GM23338 (cell line): Measurements from ENCODE around the gene MYCBPAP. TPM values are rescaled to one million over a fixed set of nuclear protein-coding genes. Genes with fewer than 3 reads are reported as not detected.

ENCODE experiments used
- ATAC-seq: fragments of 200-7000 bp; cut with Tn5 transposase; 3 replicates; pipeline ENCODE4 v1.9.1; 2020
- DNase-seq: peaks from one replicate; pipeline ENCODE4 v3.0.0-alpha.2; 2015; ENCODE audit warnings: low spot score
- H2AFZ ChIP-seq: fragments of 200-600 bp; sonication (generic); 2 replicates; pipeline ENCODE4 v1.8.0; 2016; ENCODE audit warnings: antibody characterized with exemption, mild to moderate bottlenecking, moderate library complexity
- H3F3A ChIP-seq: fragments of 200-600 bp; sonication (generic); replicated peaks from 2 replicates; pipeline ENCODE4 v1.8.0; 2017; ENCODE audit warnings: antibody characterized with exemption, mixed run types, low read depth
- H3K27ac ChIP-seq: fragments of 200-600 bp; sonication (generic); 2 replicates; pipeline ENCODE4 v1.6.1; 2016; ENCODE audit warnings: low read depth
- H3K27me3 ChIP-seq: fragments of 200-600 bp; sonication (generic); 2 replicates; pipeline ENCODE4 v1.8.0; 2016; ENCODE audit warnings: mild to moderate bottlenecking, mixed run types, moderate library complexity; ENCODE audit not compliant: insufficient read depth
- H3K36me3 ChIP-seq: fragments of 200-600 bp; sonication (generic); 2 replicates; pipeline ENCODE4 v1.8.0; 2016; ENCODE audit warnings: mild to moderate bottlenecking; ENCODE audit not compliant: insufficient read depth
- H3K4me1 ChIP-seq: fragments of 200-600 bp; sonication (generic); 2 replicates; pipeline ENCODE4 v1.8.0; 2016; ENCODE audit warnings: mild to moderate bottlenecking, moderate library complexity; ENCODE audit not compliant: insufficient read depth
- H3K4me2 ChIP-seq: fragments of 200-600 bp; sonication (generic); 2 replicates; pipeline ENCODE4 v1.7.1; 2017; ENCODE audit warnings: mixed run types
- H3K4me3 ChIP-seq: fragments of 200-600 bp; sonication (generic); 2 replicates; pipeline ENCODE4 v1.6.1; 2016; ENCODE audit warnings: mixed run types
- H3K79me2 ChIP-seq: fragments of 200-600 bp; sonication (generic); replicated peaks from 2 replicates; pipeline ENCODE4 v1.8.0; 2017; ENCODE audit warnings: mild to moderate bottlenecking; ENCODE audit not compliant: insufficient read depth
- H3K9me2 ChIP-seq: fragments of 200-600 bp; sonication (generic); 2 replicates; pipeline ENCODE4 v1.8.0; 2017; ENCODE audit not compliant: insufficient read depth
- H4K20me1 ChIP-seq: fragments of 200-600 bp; sonication (generic); replicated peaks from 2 replicates; pipeline ENCODE4 v1.8.0; 2017; ENCODE audit warnings: mild to moderate bottlenecking; ENCODE audit not compliant: insufficient read depth
- H3K27ac Mint-ChIP-seq: 2 replicates; pipeline ENCODE4 v1.8.0; 2020; ENCODE audit warnings: inconsistent platforms, mild to moderate bottlenecking, moderate library complexity, mixed read lengths
- H3K27me3 Mint-ChIP-seq: 3 replicates; pipeline ENCODE4 v1.8.0; 2022; ENCODE audit warnings: low read depth, mild to moderate bottlenecking, moderate library complexity, mixed read lengths, inconsistent platforms; ENCODE audit not compliant: insufficient read depth, poor library complexity
- H3K36me3 Mint-ChIP-seq: 3 replicates; pipeline ENCODE4 v1.8.0; 2021; ENCODE audit warnings: low read depth, mild to moderate bottlenecking, inconsistent platforms, moderate library complexity, mixed read lengths
- H3K4me1 Mint-ChIP-seq: 3 replicates; pipeline ENCODE4 v1.8.0; 2020; ENCODE audit warnings: mild to moderate bottlenecking, inconsistent platforms, mixed read lengths
- H3K4me3 Mint-ChIP-seq: 3 replicates; pipeline ENCODE4 v1.8.0; 2021; ENCODE audit warnings: moderate library complexity, mild to moderate bottlenecking, inconsistent platforms, mixed read lengths
- H3K9me3 Mint-ChIP-seq: 3 replicates; pipeline ENCODE4 v1.8.0; 2020; ENCODE audit warnings: moderate library complexity, mild to moderate bottlenecking, inconsistent platforms, mixed read lengths
- EZH2 ChIP-seq: fragments of 200-600 bp; sonication (generic); IDR thresholded peaks from one replicate; pipeline ENCODE4 v1.8.0; 2017; ENCODE audit warnings: antibody characterized with exemption, mild to moderate bottlenecking, low read depth; ENCODE audit not compliant: unreplicated experiment
- POLR2AphosphoS5 ChIP-seq: IDR thresholded peaks from 2 replicates; pipeline ENCODE4 v1.6.1; 2016; ENCODE audit warnings: antibody characterized with exemption, low read depth
- ZNF331 ChIP-seq: fragments of 250-450 bp; sonication (Bioruptor Pico); IDR thresholded peaks from 2 replicates; pipeline ENCODE4 v1.5.0; 2020; ENCODE audit warnings: low read depth, mild to moderate bottlenecking, moderate library complexity
- polyA plus RNA-seq: library from polyadenylated mRNA; unstranded; fragments of >200 nt; fragmentation: Nextera tagmentation; extraction: Ambion mirVana; gene quantifications from 2 replicates; pipeline ENCODE4 v1.2.1, GENCODE V29; 2016
- total RNA-seq: library from RNA; depleted of rRNA; stranded (reverse); fragments of >200 nt; shearing (Covaris generic); gene quantifications from 2 replicates; pipeline ENCODE4 v1.2.3, GENCODE V29; 2014
- TF ChIP-seq, protein P1 (sequence below): fragments of 250-450 bp; sonication (Bioruptor Pico); IDR thresholded peaks from 2 replicates; pipeline ENCODE4 v1.5.0; 2020; ENCODE audit warnings: mild to moderate bottlenecking, moderate library complexity
- TF ChIP-seq, protein P2 (sequence below): IDR thresholded peaks from one replicate; pipeline ENCODE4 v1.6.1; 2018; ENCODE audit warnings: antibody characterized with exemption; ENCODE audit not compliant: unreplicated experiment

MYCBPAP gene
- total and polyA plus RNA-seq, 2 experiments from 2014 or later, result 0.63 to 1.7 TPM

DNA sequence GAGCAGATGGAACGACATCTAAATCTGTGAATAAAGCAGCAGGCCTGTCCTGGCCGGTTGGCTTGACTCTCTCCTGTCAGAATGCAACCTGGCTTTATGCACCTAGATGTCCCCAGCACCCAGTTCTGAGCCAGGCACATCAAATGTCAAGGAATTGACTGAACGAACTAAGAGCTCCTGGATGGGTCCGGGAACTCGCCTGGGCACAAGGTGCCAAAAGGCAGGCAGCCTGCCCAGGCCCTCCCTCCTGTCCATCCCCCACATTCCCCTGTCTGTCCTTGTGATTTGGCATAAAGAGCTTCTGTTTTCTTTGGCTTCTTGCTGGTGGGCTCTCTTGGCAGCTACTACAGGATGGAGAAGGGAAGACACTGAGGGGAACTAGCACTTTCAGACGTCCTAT lies 33.7 kb upstream of the MYCBPAP start (continued):
- TF ChIP-seq, protein P1, sequence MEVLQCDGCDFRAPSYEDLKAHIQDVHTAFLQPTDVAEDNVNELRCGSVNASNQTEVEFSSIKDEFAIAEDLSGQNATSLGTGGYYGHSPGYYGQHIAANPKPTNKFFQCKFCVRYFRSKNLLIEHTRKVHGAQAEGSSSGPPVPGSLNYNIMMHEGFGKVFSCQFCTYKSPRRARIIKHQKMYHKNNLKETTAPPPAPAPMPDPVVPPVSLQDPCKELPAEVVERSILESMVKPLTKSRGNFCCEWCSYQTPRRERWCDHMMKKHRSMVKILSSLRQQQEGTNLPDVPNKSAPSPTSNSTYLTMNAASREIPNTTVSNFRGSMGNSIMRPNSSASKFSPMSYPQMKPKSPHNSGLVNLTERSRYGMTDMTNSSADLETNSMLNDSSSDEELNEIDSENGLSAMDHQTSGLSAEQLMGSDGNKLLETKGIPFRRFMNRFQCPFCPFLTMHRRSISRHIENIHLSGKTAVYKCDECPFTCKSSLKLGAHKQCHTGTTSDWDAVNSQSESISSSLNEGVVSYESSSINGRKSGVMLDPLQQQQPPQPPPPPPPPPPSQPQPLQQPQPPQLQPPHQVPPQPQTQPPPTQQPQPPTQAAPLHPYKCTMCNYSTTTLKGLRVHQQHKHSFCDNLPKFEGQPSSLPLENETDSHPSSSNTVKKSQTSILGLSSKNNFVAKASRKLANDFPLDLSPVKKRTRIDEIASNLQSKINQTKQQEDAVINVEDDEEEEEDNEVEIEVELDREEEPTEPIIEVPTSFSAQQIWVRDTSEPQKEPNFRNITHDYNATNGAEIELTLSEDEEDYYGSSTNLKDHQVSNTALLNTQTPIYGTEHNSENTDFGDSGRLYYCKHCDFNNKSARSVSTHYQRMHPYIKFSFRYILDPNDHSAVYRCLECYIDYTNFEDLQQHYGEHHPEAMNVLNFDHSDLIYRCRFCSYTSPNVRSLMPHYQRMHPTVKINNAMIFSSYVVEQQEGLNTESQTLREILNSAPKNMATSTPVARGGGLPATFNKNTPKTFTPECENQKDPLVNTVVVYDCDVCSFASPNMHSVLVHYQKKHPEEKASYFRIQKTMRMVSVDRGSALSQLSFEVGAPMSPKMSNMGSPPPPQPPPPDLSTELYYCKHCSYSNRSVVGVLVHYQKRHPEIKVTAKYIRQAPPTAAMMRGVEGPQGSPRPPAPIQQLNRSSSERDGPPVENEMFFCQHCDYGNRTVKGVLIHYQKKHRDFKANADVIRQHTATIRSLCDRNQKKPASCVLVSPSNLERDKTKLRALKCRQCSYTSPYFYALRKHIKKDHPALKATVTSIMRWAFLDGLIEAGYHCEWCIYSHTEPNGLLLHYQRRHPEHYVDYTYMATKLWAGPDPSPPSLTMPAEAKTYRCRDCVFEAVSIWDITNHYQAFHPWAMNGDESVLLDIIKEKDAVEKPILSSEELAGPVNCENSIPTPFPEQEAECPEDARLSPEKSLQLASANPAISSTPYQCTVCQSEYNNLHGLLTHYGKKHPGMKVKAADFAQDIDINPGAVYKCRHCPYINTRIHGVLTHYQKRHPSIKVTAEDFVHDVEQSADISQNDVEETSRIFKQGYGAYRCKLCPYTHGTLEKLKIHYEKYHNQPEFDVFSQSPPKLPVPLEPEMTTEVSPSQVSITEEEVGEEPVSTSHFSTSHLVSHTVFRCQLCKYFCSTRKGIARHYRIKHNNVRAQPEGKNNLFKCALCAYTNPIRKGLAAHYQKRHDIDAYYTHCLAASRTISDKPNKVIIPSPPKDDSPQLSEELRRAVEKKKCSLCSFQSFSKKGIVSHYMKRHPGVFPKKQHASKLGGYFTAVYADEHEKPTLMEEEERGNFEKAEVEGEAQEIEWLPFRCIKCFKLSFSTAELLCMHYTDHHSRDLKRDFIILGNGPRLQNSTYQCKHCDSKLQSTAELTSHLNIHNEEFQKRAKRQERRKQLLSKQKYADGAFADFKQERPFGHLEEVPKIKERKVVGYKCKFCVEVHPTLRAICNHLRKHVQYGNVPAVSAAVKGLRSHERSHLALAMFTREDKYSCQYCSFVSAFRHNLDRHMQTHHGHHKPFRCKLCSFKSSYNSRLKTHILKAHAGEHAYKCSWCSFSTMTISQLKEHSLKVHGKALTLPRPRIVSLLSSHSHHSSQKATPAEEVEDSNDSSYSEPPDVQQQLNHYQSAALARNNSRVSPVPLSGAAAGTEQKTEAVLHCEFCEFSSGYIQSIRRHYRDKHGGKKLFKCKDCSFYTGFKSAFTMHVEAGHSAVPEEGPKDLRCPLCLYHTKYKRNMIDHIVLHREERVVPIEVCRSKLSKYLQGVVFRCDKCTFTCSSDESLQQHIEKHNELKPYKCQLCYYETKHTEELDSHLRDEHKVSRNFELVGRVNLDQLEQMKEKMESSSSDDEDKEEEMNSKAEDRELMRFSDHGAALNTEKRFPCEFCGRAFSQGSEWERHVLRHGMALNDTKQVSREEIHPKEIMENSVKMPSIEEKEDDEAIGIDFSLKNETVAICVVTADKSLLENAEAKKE, result no peak

DNA sequence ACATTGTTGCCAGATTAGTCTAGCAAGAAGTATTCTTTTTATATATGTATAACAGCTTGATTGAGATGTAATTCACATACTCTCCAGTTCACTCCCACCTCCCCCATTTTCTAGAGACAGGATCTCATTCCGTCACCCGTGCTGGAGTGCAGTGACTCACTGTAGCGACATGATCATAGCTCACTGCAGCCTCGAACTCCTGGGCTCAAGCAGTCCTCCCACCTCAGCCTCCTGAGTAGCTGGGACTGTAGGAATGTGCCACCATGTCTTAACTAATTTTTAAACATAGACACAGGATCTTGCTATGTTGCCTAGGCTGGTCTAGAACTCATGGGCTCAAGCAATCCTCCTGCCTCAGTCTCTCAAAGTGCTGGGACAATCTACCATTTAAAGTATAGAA lies 32.9 kb upstream of the MYCBPAP start:
- H3K27me3 ChIP-seq, result peaks cover 11% of the 10 kb centered on the region; the same call in 1 of the 2 replicates
- Mint-ChIP-seq H3K27me3 (peaks cover 14% of the 10 kb centered on the region), H3K9me3 (no peaks in the 10 kb centered on the region; the same call in 2 of the 3 replicates)
- TF ChIP-seq, protein P2, sequence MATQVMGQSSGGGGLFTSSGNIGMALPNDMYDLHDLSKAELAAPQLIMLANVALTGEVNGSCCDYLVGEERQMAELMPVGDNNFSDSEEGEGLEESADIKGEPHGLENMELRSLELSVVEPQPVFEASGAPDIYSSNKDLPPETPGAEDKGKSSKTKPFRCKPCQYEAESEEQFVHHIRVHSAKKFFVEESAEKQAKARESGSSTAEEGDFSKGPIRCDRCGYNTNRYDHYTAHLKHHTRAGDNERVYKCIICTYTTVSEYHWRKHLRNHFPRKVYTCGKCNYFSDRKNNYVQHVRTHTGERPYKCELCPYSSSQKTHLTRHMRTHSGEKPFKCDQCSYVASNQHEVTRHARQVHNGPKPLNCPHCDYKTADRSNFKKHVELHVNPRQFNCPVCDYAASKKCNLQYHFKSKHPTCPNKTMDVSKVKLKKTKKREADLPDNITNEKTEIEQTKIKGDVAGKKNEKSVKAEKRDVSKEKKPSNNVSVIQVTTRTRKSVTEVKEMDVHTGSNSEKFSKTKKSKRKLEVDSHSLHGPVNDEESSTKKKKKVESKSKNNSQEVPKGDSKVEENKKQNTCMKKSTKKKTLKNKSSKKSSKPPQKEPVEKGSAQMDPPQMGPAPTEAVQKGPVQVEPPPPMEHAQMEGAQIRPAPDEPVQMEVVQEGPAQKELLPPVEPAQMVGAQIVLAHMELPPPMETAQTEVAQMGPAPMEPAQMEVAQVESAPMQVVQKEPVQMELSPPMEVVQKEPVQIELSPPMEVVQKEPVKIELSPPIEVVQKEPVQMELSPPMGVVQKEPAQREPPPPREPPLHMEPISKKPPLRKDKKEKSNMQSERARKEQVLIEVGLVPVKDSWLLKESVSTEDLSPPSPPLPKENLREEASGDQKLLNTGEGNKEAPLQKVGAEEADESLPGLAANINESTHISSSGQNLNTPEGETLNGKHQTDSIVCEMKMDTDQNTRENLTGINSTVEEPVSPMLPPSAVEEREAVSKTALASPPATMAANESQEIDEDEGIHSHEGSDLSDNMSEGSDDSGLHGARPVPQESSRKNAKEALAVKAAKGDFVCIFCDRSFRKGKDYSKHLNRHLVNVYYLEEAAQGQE, result no peak
- TF ChIP-seq ZNF331, result no peak
- TF ChIP-seq EZH2, result no peak
- TF ChIP-seq POLR2AphosphoS5, result no peak
- TF ChIP-seq, protein P1, result no peak

More for the DNA sequence above, 32.9 kb upstream of the MYCBPAP start:
- H3K4me3 Mint-ChIP-seq, result no peak overlapping the region; the same call in 2 of the 3 replicates
- H3K4me1 ChIP-seq, result peaks cover 10% of the 10 kb centered on the region; the same call in 1 of the 2 replicates
- H3K36me3 ChIP-seq, result no peaks in the 10 kb centered on the region
- H3K27ac Mint-ChIP-seq, result no peak overlapping the region
- H2AFZ ChIP-seq, result no peak overlapping the region
- no peaks in the 10 kb centered on the region for H3K79me2 ChIP-seq
- peak overlapping the region; percentile 74; the same call in 1 of the 2 replicates for H3K4me2 ChIP-seq
- H4K20me1 ChIP-seq, result peaks cover under 1% of the 10 kb centered on the region; the same call in 1 of the 2 replicates
- peak overlapping the region; percentile 45; the same call in 1 of the 2 replicates for H3K4me3 ChIP-seq
- no peak for DNase-seq
- peaks cover 23% of the 10 kb centered on the region for H3K4me1 Mint-ChIP-seq
- H3K27ac ChIP-seq, result no peak overlapping the region
- peaks cover 7% of the 10 kb centered on the region for H3K36me3 Mint-ChIP-seq
- H3K9me2 ChIP-seq, result no peaks in the 10 kb centered on the region
- 0 out of 2 replicates have a peak, but pooled peaks cover 16% of the 10 kb centered on the region for H3F3A ChIP-seq
- ATAC-seq, result no peak
